ENCODE results near the gene PTGFR.

- TF ChIP-seq CTCF (IDR thresholded peaks at IDR 0.05; ENCODE audit: low read length) (no peak), EZH2 (IDR thresholded peaks at IDR 0.05; ENCODE audit: borderline replicate concordance, low read length) (no peak)
Observed at GRCh38 chr1:78536427-78536826, 45.7 kb downstream of the PTGFR start.

Data from OCI-LY1 (cell line).